Measurements from ENCODE around the gene CCDC179. TPM values are rescaled to one million over a fixed set of nuclear protein-coding genes. Genes with fewer than 3 reads are reported as not detected.

The CCDC179 gene
- total and polyA plus RNA-seq, 9 of the 15 experiments (the other 6 are each of a cell fraction or from before 2014, with no cell fraction given), result not detected

DNA sequence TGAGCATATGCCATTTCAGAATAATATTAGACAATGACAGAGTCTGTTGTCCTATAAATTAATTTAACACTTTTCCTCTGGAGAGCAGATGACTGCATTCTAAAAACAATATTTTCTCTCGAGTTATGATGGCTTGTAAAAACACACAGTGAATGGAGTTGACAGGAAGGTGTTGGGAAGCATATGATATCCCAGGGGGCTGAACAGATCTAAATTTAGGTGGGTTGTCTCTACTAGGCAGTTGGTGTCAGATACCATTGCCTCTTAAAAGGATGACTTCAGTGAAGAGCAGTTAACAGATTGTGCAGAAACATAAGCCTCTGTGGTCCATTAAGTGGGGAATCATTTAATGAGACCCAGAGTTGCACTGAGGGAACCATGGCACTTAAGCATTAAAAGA lies 61.4 kb downstream of the CCDC179 start:
- FAIRE-seq (no peak), ATAC-seq (no peak), DNase-seq (ENCODE audit: extremely low read depth in 1 of 4, low spot score in 3 of 4) (no peak)
- ChIA-PET POLR2A (interaction anchor here (0.9 kb wide), 1 partner anchor 30 kb away, joined by 3 read pairs; the partner anchor contains the start of gene SVIP), CTCF (ENCODE audit: low intra/inter-chr PET ratio) (no interaction called here)
- BruUV-seq (replicated peaks), result no TSS peak
- no peak overlapping the region for H2AFZ ChIP-seq (ENCODE audit: low read depth, low read length)
- H3K27ac ChIP-seq (ENCODE audit: extremely low read depth, low read depth, low read length), result no peak overlapping the region
- H3K4me3 ChIP-seq, result no peak overlapping the region
- H3K4me1 ChIP-seq (replicated peaks in 1 of 2; ENCODE audit: control insufficient read depth in 2 of 2, insufficient read depth in 2 of 2, low read length in 2 of 2), result peaks cover 0 to 20% of the 10 kb centered on the region in 2 experiments; a peak in 2 of 5 replicates
- TF ChIP-seq DMBX1 (CRISPR knock-in tag; IDR thresholded peaks at IDR 0.05; ENCODE audit: borderline replicate concordance) (no peak), SP1 (CRISPR knock-in tag; IDR thresholded peaks at IDR 0.05) (no peak), ARID1B (IDR thresholded peaks at IDR 0.05) (no peak), PRMT5 (CRISPR knock-in tag; IDR thresholded peaks at IDR 0.05) (no peak), BMI1 (IDR thresholded peaks at IDR 0.05; ENCODE audit: low read length) (no peak), ZBTB1 (CRISPR knock-in tag; IDR thresholded peaks at IDR 0.05; ENCODE audit: borderline replicate concordance, low read depth) (no peak), HDAC1 (IDR thresholded peaks at IDR 0.05) (no peak), EP400 (IDR thresholded peaks at IDR 0.05) (no peak), TAL1 (IDR thresholded peaks at IDR 0.05) (no peak), PYGO2 (tag; IDR thresholded peaks at IDR 0.05) (no peak), CGGBP1 (CRISPR knock-in tag; IDR thresholded peaks at IDR 0.05) (no peak), DNMT1 (IDR thresholded peaks at IDR 0.05) (no peak), ZNF668 (CRISPR knock-in tag; IDR thresholded peaks at IDR 0.05) (no peak), GATAD2B (IDR thresholded peaks at IDR 0.05; ENCODE audit: borderline replicate concordance) (no peak), CSDE1 (IDR thresholded peaks at IDR 0.05) (no peak)
- TF ChIP-seq, protein P1, sequence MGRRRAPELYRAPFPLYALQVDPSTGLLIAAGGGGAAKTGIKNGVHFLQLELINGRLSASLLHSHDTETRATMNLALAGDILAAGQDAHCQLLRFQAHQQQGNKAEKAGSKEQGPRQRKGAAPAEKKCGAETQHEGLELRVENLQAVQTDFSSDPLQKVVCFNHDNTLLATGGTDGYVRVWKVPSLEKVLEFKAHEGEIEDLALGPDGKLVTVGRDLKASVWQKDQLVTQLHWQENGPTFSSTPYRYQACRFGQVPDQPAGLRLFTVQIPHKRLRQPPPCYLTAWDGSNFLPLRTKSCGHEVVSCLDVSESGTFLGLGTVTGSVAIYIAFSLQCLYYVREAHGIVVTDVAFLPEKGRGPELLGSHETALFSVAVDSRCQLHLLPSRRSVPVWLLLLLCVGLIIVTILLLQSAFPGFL (CRISPR knock-in tag; IDR thresholded peaks at IDR 0.05), result no peak
- TF ChIP-seq, protein P2, sequence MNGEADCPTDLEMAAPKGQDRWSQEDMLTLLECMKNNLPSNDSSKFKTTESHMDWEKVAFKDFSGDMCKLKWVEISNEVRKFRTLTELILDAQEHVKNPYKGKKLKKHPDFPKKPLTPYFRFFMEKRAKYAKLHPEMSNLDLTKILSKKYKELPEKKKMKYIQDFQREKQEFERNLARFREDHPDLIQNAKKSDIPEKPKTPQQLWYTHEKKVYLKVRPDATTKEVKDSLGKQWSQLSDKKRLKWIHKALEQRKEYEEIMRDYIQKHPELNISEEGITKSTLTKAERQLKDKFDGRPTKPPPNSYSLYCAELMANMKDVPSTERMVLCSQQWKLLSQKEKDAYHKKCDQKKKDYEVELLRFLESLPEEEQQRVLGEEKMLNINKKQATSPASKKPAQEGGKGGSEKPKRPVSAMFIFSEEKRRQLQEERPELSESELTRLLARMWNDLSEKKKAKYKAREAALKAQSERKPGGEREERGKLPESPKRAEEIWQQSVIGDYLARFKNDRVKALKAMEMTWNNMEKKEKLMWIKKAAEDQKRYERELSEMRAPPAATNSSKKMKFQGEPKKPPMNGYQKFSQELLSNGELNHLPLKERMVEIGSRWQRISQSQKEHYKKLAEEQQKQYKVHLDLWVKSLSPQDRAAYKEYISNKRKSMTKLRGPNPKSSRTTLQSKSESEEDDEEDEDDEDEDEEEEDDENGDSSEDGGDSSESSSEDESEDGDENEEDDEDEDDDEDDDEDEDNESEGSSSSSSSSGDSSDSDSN (IDR thresholded peaks at IDR 0.05; ENCODE audit: borderline replicate concordance in 1 of 2, low read depth in 2 of 2, low read length in 2 of 2), result no peak
- WGBS (ENCODE audit: insufficient coverage, low coverage, missing lambda C conversion rate), result 0% methylated on average over 1 of the region's 1 CpG
- no peaks in the 10 kb centered on the region for H3K9me3 ChIP-seq (replicated peaks; ENCODE audit: control insufficient read depth, insufficient read depth, low read depth, low read length)
- intact Hi-C loops (cut with micrococcal nuclease), result no loop called here
- H3K27me3 ChIP-seq (ENCODE audit: control insufficient read depth in 2 of 2, insufficient read depth in 2 of 2, low read length in 2 of 2), result no peaks in the 10 kb centered on the region
- H3K79me2 ChIP-seq (ENCODE audit: control insufficient read depth, insufficient read depth, low read length), result no peaks in the 10 kb centered on the region
- H3K4me2 ChIP-seq (ENCODE audit: insufficient read depth, low read length), result no peak overlapping the region
- no peaks in the 10 kb centered on the region for H3K9me1 ChIP-seq (ENCODE audit: control insufficient read depth, insufficient read depth, low read length)
- no peaks in the 10 kb centered on the region for H3K36me3 ChIP-seq (ENCODE audit: control insufficient read depth, insufficient read depth, low read length)
- in situ Hi-C loops (cut with MboI), result no loop called here
- no peak overlapping the region for H3K9ac ChIP-seq (ENCODE audit: insufficient read depth in 1 of 2, low read depth in 2 of 2, low read length in 2 of 2)
- no peaks in the 10 kb centered on the region for H4K20me1 ChIP-seq (replicated peaks; ENCODE audit: control insufficient read depth, insufficient read depth, low read length)
